GM23338 (cell line): Measurements from ENCODE around the gene TOMM70. TPM values are rescaled to one million over a fixed set of nuclear protein-coding genes. Genes with fewer than 3 reads are reported as not detected.

Experiments
- ATAC-seq: fragments of 200-7000 bp; cut with Tn5 transposase; 3 replicates; pipeline ENCODE4 v1.9.1; 2020
- DNase-seq: peaks from one replicate; pipeline ENCODE4 v3.0.0-alpha.2; 2015; ENCODE audit warnings: low spot score
- H2AFZ ChIP-seq: fragments of 200-600 bp; sonication (generic); 2 replicates; pipeline ENCODE4 v1.8.0; 2016; ENCODE audit warnings: antibody characterized with exemption, mild to moderate bottlenecking, moderate library complexity
- H3F3A ChIP-seq: fragments of 200-600 bp; sonication (generic); replicated peaks from 2 replicates; pipeline ENCODE4 v1.8.0; 2017; ENCODE audit warnings: antibody characterized with exemption, mixed run types, low read depth
- H3K27ac ChIP-seq: fragments of 200-600 bp; sonication (generic); 2 replicates; pipeline ENCODE4 v1.6.1; 2016; ENCODE audit warnings: low read depth
- H3K27me3 ChIP-seq: fragments of 200-600 bp; sonication (generic); 2 replicates; pipeline ENCODE4 v1.8.0; 2016; ENCODE audit warnings: mild to moderate bottlenecking, mixed run types, moderate library complexity; ENCODE audit not compliant: insufficient read depth
- H3K36me3 ChIP-seq: fragments of 200-600 bp; sonication (generic); 2 replicates; pipeline ENCODE4 v1.8.0; 2016; ENCODE audit warnings: mild to moderate bottlenecking; ENCODE audit not compliant: insufficient read depth
- H3K4me1 ChIP-seq: fragments of 200-600 bp; sonication (generic); 2 replicates; pipeline ENCODE4 v1.8.0; 2016; ENCODE audit warnings: mild to moderate bottlenecking, moderate library complexity; ENCODE audit not compliant: insufficient read depth
- H3K4me2 ChIP-seq: fragments of 200-600 bp; sonication (generic); 2 replicates; pipeline ENCODE4 v1.7.1; 2017; ENCODE audit warnings: mixed run types
- H3K4me3 ChIP-seq: fragments of 200-600 bp; sonication (generic); 2 replicates; pipeline ENCODE4 v1.6.1; 2016; ENCODE audit warnings: mixed run types
- H3K79me2 ChIP-seq: fragments of 200-600 bp; sonication (generic); replicated peaks from 2 replicates; pipeline ENCODE4 v1.8.0; 2017; ENCODE audit warnings: mild to moderate bottlenecking; ENCODE audit not compliant: insufficient read depth
- H3K9me2 ChIP-seq: fragments of 200-600 bp; sonication (generic); 2 replicates; pipeline ENCODE4 v1.8.0; 2017; ENCODE audit not compliant: insufficient read depth
- H4K20me1 ChIP-seq: fragments of 200-600 bp; sonication (generic); replicated peaks from 2 replicates; pipeline ENCODE4 v1.8.0; 2017; ENCODE audit warnings: mild to moderate bottlenecking; ENCODE audit not compliant: insufficient read depth
- H3K27ac Mint-ChIP-seq: 2 replicates; pipeline ENCODE4 v1.8.0; 2020; ENCODE audit warnings: inconsistent platforms, mild to moderate bottlenecking, moderate library complexity, mixed read lengths
- H3K27me3 Mint-ChIP-seq: 3 replicates; pipeline ENCODE4 v1.8.0; 2022; ENCODE audit warnings: low read depth, mild to moderate bottlenecking, moderate library complexity, mixed read lengths, inconsistent platforms; ENCODE audit not compliant: insufficient read depth, poor library complexity
- H3K36me3 Mint-ChIP-seq: 3 replicates; pipeline ENCODE4 v1.8.0; 2021; ENCODE audit warnings: low read depth, mild to moderate bottlenecking, inconsistent platforms, moderate library complexity, mixed read lengths
- H3K4me1 Mint-ChIP-seq: 3 replicates; pipeline ENCODE4 v1.8.0; 2020; ENCODE audit warnings: mild to moderate bottlenecking, inconsistent platforms, mixed read lengths
- H3K4me3 Mint-ChIP-seq: 3 replicates; pipeline ENCODE4 v1.8.0; 2021; ENCODE audit warnings: moderate library complexity, mild to moderate bottlenecking, inconsistent platforms, mixed read lengths
- H3K9me3 Mint-ChIP-seq: 3 replicates; pipeline ENCODE4 v1.8.0; 2020; ENCODE audit warnings: moderate library complexity, mild to moderate bottlenecking, inconsistent platforms, mixed read lengths
- CREB1 ChIP-seq: fragments of 250-450 bp; sonication (Bioruptor Pico); IDR thresholded peaks from 2 replicates; pipeline ENCODE4 v1.5.0; 2020; ENCODE audit warnings: low read depth, mild to moderate bottlenecking, moderate library complexity
- EZH2 ChIP-seq: fragments of 200-600 bp; sonication (generic); IDR thresholded peaks from one replicate; pipeline ENCODE4 v1.8.0; 2017; ENCODE audit warnings: antibody characterized with exemption, mild to moderate bottlenecking, low read depth; ENCODE audit not compliant: unreplicated experiment
- EZH2phosphoT487 ChIP-seq: fragments of 200-600 bp; sonication (generic); IDR thresholded peaks from one replicate; pipeline ENCODE4 v1.8.1; 2018; ENCODE audit warnings: antibody characterized with exemption; ENCODE audit not compliant: unreplicated experiment
- JUNB ChIP-seq: IDR thresholded peaks from one replicate; pipeline ENCODE4 v1.6.1; 2016; ENCODE audit warnings: antibody characterized with exemption; ENCODE audit not compliant: unreplicated experiment
- NANOG ChIP-seq: IDR thresholded peaks from 2 replicates; pipeline ENCODE4 v1.6.1; 2016; ENCODE audit warnings: antibody characterized with exemption, borderline replicate concordance
- POLR2AphosphoS5 ChIP-seq: IDR thresholded peaks from 2 replicates; pipeline ENCODE4 v1.6.1; 2016; ENCODE audit warnings: antibody characterized with exemption, low read depth
- STAT1 ChIP-seq: IDR thresholded peaks from one replicate; pipeline ENCODE4 v1.6.1; 2016; ENCODE audit warnings: antibody characterized with exemption; ENCODE audit not compliant: unreplicated experiment
- ZNF114 ChIP-seq: fragments of 250-450 bp; sonication (Bioruptor Pico); IDR thresholded peaks from 2 replicates; pipeline ENCODE4 v1.5.0; 2020; ENCODE audit warnings: mild to moderate bottlenecking, moderate library complexity
- ZNF331 ChIP-seq: fragments of 250-450 bp; sonication (Bioruptor Pico); IDR thresholded peaks from 2 replicates; pipeline ENCODE4 v1.5.0; 2020; ENCODE audit warnings: low read depth, mild to moderate bottlenecking, moderate library complexity
- polyA plus RNA-seq: library from polyadenylated mRNA; unstranded; fragments of >200 nt; fragmentation: Nextera tagmentation; extraction: Ambion mirVana; gene quantifications from 2 replicates; pipeline ENCODE4 v1.2.1, GENCODE V29; 2016
- total RNA-seq: library from RNA; depleted of rRNA; stranded (reverse); fragments of >200 nt; shearing (Covaris generic); gene quantifications from 2 replicates; pipeline ENCODE4 v1.2.3, GENCODE V29; 2014
- TF ChIP-seq, protein P1 (sequence below): IDR thresholded peaks from one replicate; pipeline ENCODE4 v1.6.1; 2018; ENCODE audit warnings: antibody characterized with exemption; ENCODE audit not compliant: unreplicated experiment
- TF ChIP-seq, protein P2 (sequence below): IDR thresholded peaks from 2 replicates; pipeline ENCODE4 v1.6.1; 2016; ENCODE audit warnings: antibody characterized with exemption
- TF ChIP-seq, protein P3 (sequence below): fragments of 250-450 bp; sonication (Bioruptor Pico); IDR thresholded peaks from 2 replicates; pipeline ENCODE4 v1.5.0; 2020; ENCODE audit warnings: mild to moderate bottlenecking, moderate library complexity
- TF ChIP-seq, protein P4 (sequence below), 2 experiments: fragments of 200-600 bp in 1 of 2; sonication (generic) in 1 of 2; conservative IDR thresholded peaks; 2 replicates each; pipeline versions ENCODE4 v1.5.1 to v1.6.1; 2016 to 2017; ENCODE audit warnings: antibody characterized with exemption in 2 of 2, low read depth in 2 of 2, mild to moderate bottlenecking in 2 of 2, moderate library complexity in 1 of 2

Gene TOMM70
- total and polyA plus RNA-seq, 2 experiments from 2014 or later = 29.5 to 66.8 TPM

DNA sequence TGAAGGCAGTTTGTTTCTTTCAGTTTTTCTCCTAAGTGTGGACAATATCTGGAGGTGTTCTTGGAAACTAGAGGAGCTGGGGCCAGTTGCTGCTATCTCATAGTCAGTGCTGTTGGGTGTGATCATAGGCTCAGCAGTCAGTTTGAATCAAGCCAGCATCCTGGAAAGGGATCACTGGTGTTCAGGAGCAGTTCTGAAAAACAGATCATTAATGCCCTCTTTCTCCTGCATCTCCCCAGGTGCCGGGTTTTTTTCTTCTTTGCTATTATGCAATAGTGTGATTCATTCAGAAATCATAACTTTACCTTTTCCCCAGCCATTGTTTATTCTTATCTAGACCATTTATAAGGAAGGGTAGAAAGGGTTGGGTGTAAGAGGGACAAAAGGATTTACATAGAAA is 24.4 kb upstream of the TOMM70 start:
- H3K4me3 ChIP-seq = no peak overlapping the region
- ATAC-seq (no peak), DNase-seq (no peak)
- Mint-ChIP-seq H3K4me3 (no peak overlapping the region), H3K27me3 (peaks cover 1% of the 10 kb centered on the region), H3K36me3 (no peaks in the 10 kb centered on the region), H3K4me1 (peaks cover 7% of the 10 kb centered on the region; the same call in 2 of the 3 replicates), H3K27ac (peak overlapping the region; percentile 33; the same call in 1 of the 2 replicates), H3K9me3 (no peaks in the 10 kb centered on the region)
- no peaks in the 10 kb centered on the region for H3K36me3 ChIP-seq
- peaks cover under 1% of the 10 kb centered on the region; the same call in 1 of the 2 replicates for H3K9me2 ChIP-seq
- TF ChIP-seq, protein P1, sequence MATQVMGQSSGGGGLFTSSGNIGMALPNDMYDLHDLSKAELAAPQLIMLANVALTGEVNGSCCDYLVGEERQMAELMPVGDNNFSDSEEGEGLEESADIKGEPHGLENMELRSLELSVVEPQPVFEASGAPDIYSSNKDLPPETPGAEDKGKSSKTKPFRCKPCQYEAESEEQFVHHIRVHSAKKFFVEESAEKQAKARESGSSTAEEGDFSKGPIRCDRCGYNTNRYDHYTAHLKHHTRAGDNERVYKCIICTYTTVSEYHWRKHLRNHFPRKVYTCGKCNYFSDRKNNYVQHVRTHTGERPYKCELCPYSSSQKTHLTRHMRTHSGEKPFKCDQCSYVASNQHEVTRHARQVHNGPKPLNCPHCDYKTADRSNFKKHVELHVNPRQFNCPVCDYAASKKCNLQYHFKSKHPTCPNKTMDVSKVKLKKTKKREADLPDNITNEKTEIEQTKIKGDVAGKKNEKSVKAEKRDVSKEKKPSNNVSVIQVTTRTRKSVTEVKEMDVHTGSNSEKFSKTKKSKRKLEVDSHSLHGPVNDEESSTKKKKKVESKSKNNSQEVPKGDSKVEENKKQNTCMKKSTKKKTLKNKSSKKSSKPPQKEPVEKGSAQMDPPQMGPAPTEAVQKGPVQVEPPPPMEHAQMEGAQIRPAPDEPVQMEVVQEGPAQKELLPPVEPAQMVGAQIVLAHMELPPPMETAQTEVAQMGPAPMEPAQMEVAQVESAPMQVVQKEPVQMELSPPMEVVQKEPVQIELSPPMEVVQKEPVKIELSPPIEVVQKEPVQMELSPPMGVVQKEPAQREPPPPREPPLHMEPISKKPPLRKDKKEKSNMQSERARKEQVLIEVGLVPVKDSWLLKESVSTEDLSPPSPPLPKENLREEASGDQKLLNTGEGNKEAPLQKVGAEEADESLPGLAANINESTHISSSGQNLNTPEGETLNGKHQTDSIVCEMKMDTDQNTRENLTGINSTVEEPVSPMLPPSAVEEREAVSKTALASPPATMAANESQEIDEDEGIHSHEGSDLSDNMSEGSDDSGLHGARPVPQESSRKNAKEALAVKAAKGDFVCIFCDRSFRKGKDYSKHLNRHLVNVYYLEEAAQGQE = no peak
- TF ChIP-seq, protein P2, sequence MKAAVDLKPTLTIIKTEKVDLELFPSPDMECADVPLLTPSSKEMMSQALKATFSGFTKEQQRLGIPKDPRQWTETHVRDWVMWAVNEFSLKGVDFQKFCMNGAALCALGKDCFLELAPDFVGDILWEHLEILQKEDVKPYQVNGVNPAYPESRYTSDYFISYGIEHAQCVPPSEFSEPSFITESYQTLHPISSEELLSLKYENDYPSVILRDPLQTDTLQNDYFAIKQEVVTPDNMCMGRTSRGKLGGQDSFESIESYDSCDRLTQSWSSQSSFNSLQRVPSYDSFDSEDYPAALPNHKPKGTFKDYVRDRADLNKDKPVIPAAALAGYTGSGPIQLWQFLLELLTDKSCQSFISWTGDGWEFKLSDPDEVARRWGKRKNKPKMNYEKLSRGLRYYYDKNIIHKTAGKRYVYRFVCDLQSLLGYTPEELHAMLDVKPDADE = no peak
- TF ChIP-seq JUNB = no peak
- TF ChIP-seq ZNF331 (CRISPR knock-in tag) = no peak
- no peak for TF ChIP-seq EZH2
- TF ChIP-seq CREB1 (CRISPR knock-in tag) = no peak
- TF ChIP-seq, protein P3, sequence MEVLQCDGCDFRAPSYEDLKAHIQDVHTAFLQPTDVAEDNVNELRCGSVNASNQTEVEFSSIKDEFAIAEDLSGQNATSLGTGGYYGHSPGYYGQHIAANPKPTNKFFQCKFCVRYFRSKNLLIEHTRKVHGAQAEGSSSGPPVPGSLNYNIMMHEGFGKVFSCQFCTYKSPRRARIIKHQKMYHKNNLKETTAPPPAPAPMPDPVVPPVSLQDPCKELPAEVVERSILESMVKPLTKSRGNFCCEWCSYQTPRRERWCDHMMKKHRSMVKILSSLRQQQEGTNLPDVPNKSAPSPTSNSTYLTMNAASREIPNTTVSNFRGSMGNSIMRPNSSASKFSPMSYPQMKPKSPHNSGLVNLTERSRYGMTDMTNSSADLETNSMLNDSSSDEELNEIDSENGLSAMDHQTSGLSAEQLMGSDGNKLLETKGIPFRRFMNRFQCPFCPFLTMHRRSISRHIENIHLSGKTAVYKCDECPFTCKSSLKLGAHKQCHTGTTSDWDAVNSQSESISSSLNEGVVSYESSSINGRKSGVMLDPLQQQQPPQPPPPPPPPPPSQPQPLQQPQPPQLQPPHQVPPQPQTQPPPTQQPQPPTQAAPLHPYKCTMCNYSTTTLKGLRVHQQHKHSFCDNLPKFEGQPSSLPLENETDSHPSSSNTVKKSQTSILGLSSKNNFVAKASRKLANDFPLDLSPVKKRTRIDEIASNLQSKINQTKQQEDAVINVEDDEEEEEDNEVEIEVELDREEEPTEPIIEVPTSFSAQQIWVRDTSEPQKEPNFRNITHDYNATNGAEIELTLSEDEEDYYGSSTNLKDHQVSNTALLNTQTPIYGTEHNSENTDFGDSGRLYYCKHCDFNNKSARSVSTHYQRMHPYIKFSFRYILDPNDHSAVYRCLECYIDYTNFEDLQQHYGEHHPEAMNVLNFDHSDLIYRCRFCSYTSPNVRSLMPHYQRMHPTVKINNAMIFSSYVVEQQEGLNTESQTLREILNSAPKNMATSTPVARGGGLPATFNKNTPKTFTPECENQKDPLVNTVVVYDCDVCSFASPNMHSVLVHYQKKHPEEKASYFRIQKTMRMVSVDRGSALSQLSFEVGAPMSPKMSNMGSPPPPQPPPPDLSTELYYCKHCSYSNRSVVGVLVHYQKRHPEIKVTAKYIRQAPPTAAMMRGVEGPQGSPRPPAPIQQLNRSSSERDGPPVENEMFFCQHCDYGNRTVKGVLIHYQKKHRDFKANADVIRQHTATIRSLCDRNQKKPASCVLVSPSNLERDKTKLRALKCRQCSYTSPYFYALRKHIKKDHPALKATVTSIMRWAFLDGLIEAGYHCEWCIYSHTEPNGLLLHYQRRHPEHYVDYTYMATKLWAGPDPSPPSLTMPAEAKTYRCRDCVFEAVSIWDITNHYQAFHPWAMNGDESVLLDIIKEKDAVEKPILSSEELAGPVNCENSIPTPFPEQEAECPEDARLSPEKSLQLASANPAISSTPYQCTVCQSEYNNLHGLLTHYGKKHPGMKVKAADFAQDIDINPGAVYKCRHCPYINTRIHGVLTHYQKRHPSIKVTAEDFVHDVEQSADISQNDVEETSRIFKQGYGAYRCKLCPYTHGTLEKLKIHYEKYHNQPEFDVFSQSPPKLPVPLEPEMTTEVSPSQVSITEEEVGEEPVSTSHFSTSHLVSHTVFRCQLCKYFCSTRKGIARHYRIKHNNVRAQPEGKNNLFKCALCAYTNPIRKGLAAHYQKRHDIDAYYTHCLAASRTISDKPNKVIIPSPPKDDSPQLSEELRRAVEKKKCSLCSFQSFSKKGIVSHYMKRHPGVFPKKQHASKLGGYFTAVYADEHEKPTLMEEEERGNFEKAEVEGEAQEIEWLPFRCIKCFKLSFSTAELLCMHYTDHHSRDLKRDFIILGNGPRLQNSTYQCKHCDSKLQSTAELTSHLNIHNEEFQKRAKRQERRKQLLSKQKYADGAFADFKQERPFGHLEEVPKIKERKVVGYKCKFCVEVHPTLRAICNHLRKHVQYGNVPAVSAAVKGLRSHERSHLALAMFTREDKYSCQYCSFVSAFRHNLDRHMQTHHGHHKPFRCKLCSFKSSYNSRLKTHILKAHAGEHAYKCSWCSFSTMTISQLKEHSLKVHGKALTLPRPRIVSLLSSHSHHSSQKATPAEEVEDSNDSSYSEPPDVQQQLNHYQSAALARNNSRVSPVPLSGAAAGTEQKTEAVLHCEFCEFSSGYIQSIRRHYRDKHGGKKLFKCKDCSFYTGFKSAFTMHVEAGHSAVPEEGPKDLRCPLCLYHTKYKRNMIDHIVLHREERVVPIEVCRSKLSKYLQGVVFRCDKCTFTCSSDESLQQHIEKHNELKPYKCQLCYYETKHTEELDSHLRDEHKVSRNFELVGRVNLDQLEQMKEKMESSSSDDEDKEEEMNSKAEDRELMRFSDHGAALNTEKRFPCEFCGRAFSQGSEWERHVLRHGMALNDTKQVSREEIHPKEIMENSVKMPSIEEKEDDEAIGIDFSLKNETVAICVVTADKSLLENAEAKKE (CRISPR knock-in tag) = no peak
- TF ChIP-seq EZH2phosphoT487 = no peak
- TF ChIP-seq ZNF114 (CRISPR knock-in tag) = no peak
- TF ChIP-seq, protein P4, sequence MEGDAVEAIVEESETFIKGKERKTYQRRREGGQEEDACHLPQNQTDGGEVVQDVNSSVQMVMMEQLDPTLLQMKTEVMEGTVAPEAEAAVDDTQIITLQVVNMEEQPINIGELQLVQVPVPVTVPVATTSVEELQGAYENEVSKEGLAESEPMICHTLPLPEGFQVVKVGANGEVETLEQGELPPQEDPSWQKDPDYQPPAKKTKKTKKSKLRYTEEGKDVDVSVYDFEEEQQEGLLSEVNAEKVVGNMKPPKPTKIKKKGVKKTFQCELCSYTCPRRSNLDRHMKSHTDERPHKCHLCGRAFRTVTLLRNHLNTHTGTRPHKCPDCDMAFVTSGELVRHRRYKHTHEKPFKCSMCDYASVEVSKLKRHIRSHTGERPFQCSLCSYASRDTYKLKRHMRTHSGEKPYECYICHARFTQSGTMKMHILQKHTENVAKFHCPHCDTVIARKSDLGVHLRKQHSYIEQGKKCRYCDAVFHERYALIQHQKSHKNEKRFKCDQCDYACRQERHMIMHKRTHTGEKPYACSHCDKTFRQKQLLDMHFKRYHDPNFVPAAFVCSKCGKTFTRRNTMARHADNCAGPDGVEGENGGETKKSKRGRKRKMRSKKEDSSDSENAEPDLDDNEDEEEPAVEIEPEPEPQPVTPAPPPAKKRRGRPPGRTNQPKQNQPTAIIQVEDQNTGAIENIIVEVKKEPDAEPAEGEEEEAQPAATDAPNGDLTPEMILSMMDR (conservative IDR thresholded peaks at IDR 0.05; ENCODE audit: low read depth in 2 of 2) = no peak
- no peak for TF ChIP-seq NANOG
- TF ChIP-seq POLR2AphosphoS5 = no peak
- TF ChIP-seq STAT1 = no peak
- no peaks in the 10 kb centered on the region for H3K79me2 ChIP-seq
- H2AFZ ChIP-seq = no peak overlapping the region
- H3K27ac ChIP-seq = no peak overlapping the region
- no peaks in the 10 kb centered on the region for H3K27me3 ChIP-seq
- peaks cover 3% of the 10 kb centered on the region; the same call in 1 of the 2 replicates for H4K20me1 ChIP-seq
- H3F3A ChIP-seq = no peaks in the 10 kb centered on the region
- H3K4me1 ChIP-seq = no peaks in the 10 kb centered on the region
- H3K4me2 ChIP-seq = no peak overlapping the region
